Measurements from ENCODE around the gene ZFTA.
"Not testable (repeated sequence)": the region's sequence is repeated elsewhere in the genome, so short reads cannot be mapped to it uniquely, and the experiment has no call there.

Gene ZFTA

GRCh38 chr11:63768237-63769041 is at the start of gene ZFTA:
TSS of gene ZFTA (minus strand) at chr11:63768775. CDS start at chr11:63768622, 153 bp downstream.
- DNase-seq = peak; percentile 54

- DNase-seq = no peak
Observed at GRCh38 chr11:63817758-63818498, 49.4 kb upstream of the ZFTA start.

GRCh38 chr11:63816732-63817131 is 48.2 kb upstream of the ZFTA start:
- DNase-seq = no peak

- no peak for DNase-seq
Observed at GRCh38 chr11:63816166-63816565, 47.6 kb upstream of the ZFTA start.

GRCh38 chr11:63814383-63814736 is 45.8 kb upstream of the ZFTA start:
- DNase-seq = no peak

GRCh38 chr11:63813563-63814382 is 45.2 kb upstream of the ZFTA start:
- DNase-seq = no peak

- peak; percentile 36 for DNase-seq
Observed at GRCh38 chr11:63813035-63813562, 44.5 kb upstream of the ZFTA start, which contains the start of gene SPINDOC. TSS of gene SPINDOC (plus strand) at chr11:63813456. CDS start at chr11:63813687, 231 bp downstream.

GRCh38 chr11:63811522-63811921 is 42.9 kb upstream of the ZFTA start:
- DNase-seq = no peak

GRCh38 chr11:63810383-63810782 is 41.8 kb upstream of the ZFTA start:
- not testable (repeated sequence) for DNase-seq

- no peak for DNase-seq
Observed at GRCh38 chr11:63805844-63806415, 37.4 kb upstream of the ZFTA start.

GRCh38 chr11:63804259-63804658 is 35.7 kb upstream of the ZFTA start:
- no peak for DNase-seq

GRCh38 chr11:63802637-63803414 is 34.3 kb upstream of the ZFTA start:
- no peak for DNase-seq

GRCh38 chr11:63800921-63801320 is 32.3 kb upstream of the ZFTA start:
- DNase-seq = no peak

- no peak for DNase-seq
Observed at GRCh38 chr11:63795066-63795465, 26.5 kb upstream of the ZFTA start.

- DNase-seq = no peak
Observed at GRCh38 chr11:63793161-63793560, 24.6 kb upstream of the ZFTA start.

- DNase-seq = no peak
Observed at GRCh38 chr11:63791495-63792167, 23.1 kb upstream of the ZFTA start.

GRCh38 chr11:63785823-63786222 is 17.2 kb upstream of the ZFTA start:
- DNase-seq = no peak

GRCh38 chr11:63783925-63784592 is 15.5 kb upstream of the ZFTA start:
- no peak for DNase-seq

GRCh38 chr11:63782749-63783148 is 14.2 kb upstream of the ZFTA start:
- DNase-seq = no peak

GRCh38 chr11:63779039-63779438 is 10.5 kb upstream of the ZFTA start:
- no peak for DNase-seq

GRCh38 chr11:63775191-63775590 is 6.6 kb upstream of the ZFTA start:
- DNase-seq = no peak
